M059J (cell line): ENCODE data around the gene ECSCR. TPM values are rescaled to one million over a fixed set of nuclear protein-coding genes. Genes with fewer than 3 reads are reported as not detected.

Experiments
- DNase-seq: peaks from one replicate; pipeline ENCODE4 v3.0.0-alpha.2; 2012; ENCODE audit warnings: low read depth
- total RNA-seq: library from RNA; depleted of rRNA; stranded (reverse); fragments of >200 nt; shearing (Covaris generic); gene quantifications from 2 replicates; pipeline ENCODE4 v1.2.3, GENCODE V29; 2014

The ECSCR gene
- total RNA-seq, 1 experiment from 2014 or later = 2.4 TPM

- peak; percentile 74 for DNase-seq
Measured at GRCh38 chr5:139474890-139475791, 12.6 kb upstream of the ECSCR start.

DNA sequence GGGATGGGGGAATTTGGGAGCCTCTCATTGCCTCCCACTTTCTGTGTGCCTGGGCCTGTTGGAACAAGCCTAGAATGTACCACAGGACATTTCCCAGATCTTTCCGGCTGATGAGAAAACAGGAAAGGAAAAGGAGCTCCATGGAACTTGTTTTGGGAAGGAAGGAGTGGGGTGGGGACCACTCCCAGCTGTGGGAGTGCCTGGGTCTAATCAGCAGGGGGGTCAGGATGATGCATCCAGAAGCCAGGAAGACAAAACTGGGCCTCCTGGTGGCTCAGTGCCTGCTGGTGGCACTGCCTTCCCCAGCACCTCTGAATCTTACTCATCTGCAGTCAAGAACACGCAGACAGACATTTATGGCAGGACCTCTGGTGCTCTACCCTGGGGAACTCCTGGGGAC lies 11.0 kb upstream of the ECSCR start:
- DNase-seq = peak; percentile 27

DNA sequence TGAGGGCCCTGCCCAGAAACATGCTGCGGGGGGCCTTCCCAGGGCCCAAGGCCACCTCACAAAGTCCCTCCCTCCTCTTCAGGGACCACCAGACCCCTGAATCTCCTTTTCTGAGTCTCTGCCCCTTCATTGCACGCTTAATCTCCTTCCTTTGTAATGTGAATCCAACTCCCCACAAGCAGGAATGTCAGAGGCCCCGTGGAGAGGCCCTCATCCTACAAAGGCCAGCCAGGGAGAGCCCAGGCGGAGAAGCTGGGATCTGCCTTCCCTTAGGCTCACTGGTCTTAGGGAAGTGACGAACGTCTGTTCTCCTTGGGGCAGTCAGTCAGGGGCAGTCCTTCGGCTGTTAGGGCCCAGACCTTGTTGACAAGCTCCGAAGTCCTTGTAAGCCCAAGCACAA lies 10.6 kb upstream of the ECSCR start:
- DNase-seq = no peak

DNA sequence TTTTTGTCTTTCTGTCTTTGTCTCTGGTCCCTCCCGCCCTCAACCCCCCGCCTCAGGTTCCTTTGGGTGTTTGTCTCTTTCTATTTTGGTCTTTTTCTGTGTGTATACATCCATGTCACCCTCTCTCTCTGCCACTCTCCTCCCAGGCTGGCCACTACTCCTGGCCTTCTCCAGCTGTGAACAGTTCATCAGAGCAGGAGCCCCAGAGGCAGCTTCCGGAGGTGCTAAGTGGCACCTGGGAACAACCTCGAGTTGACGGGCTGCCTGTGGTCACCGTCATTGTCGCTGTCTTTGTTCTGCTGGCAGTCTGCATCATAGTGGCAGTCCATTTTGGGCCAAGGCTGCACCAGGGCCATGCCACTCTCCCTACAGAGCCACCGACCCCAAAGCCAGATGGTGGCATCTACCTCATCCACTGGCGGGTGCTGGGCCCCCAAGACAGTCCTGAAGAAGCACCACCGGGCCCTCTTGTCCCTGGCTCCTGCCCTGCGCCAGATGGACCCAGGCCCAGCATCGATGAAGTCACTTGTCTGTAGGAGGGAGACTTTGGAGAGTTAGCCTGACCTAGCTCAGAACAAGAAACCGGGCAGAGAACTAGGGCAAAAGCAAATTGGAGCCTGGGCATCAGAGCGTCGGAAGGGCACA lies 10.0 kb upstream of the ECSCR start:
- DNase-seq = no peak

DNA sequence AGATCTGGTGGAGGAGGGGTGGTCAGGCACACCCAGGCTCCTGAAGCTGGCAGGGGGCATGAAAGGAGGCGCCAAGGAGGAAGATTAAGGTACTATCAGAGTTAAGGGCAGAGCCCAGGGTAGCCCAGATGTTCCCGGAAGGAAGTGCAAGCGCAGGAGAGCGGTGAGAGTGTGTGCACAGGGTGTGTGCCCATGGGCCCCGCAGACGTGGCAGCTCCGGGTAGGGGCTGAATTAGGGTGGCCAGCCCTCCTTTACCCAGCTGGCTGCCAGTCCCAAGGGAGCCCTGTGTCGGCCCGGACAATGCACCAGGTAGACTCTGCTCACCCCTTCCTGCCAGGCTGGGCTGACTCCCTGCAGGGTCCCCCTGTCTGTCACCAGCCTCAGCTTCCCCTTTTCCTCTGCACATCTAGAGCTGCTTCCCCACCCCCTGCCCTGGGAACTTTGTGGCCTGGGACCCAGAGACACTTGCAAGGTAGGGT lies 8.3 kb upstream of the ECSCR start, which contains the start of gene SMIM33:
Gene SMIM33 (plus strand): TSS at position 184 of the 480 bp plus-strand sequence. CDS start 118 bp downstream, at position 302.
- DNase-seq = no peak

GRCh38 chr5:139468421-139468931 lies 5.9 kb upstream of the ECSCR start:
- DNase-seq = no peak

DNA sequence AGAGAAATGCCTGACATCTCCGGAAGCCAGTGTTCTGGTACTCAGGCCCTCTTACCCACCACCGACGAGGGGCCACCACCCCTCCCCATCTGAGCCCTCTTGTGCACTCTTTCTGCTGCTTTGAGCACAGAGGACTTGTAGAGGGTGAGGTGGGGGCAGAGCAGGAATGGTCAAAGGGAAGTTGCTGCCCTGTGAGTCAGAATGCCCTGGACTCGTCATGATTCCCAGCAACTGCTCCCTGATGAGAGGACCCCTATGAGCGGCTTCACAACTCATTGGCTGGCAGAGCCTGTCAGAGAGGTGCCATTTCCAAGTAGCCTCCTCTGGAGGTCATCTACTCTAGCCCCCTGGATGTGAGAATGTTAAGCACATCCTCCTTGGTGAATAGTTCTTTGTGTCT lies 845 bp downstream of the ECSCR start:
- DNase-seq = peak; percentile 82

DNA sequence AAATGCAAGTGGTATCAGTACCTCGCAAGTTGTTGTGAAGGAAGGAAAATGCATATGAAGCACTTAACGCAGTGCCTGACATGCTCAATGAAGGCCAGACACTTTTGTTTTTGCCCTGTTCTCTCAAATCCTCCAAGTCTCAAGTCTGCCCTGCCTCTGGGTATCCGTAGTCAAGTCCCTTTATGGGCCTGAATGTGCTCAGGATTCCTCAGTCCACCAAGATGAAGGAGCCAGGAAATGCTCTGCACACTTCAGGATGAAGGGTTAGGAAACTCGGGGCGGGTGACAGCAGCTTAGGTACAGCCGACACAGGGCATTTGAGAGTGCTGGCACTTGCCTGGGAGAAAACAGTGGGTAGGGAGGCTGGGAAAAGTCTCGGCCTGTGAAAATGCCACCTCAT lies 1.4 kb downstream of the ECSCR start:
- DNase-seq = no peak

DNA sequence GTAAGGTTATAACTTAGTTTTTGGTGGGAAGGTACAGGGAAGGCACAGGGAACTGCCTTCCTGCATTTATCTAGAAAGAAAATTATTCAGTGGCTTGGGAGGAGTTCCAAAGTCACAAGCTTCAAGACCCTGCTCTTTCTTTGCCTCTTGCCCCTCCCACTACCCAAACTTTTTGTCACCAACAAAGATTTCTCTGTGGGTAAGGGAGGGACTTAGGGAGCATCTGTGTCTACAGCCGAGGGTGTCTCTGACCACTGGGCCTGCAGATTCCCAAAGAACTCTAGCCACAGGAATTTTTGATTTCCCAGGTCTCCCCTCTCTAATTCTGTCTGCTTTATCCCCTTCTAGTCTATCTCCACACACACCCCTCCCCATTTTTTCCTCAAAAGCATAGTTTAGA lies 2.1 kb downstream of the ECSCR start:
- DNase-seq = peak; percentile 42

DNA sequence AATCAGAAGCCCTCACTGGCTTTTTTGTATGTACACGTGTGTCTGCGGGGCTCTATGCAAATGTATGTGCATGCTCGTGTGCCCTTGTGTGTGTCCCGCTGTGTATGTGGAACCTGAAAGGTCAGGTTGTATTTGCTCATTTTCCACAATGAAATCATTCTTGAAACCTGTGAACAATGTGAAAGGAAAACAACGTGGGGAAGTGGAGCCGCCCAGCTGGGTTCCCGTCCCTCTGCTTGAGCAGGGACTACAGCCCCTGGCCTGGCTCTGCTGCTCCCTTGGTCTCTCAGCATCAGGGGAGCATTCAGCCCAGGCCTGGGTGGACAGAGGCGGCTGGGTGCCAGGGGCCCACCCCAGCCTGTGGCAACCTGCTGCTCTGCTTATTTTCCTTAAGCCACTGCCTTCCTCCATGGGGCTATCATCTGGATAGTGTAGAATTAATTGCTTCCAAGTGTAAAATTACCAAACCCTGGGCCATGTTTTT lies 3.0 kb downstream of the ECSCR start:
- no peak for DNase-seq

GRCh38 chr5:139458580-139459407 lies 3.7 kb downstream of the ECSCR start:
- peak; percentile 90 for DNase-seq

GRCh38 chr5:139457653-139458306 lies 4.8 kb downstream of the ECSCR start:
- DNase-seq = no peak

- DNase-seq = no peak
Measured at GRCh38 chr5:139457241-139457640, 5.3 kb downstream of the ECSCR start.

DNA sequence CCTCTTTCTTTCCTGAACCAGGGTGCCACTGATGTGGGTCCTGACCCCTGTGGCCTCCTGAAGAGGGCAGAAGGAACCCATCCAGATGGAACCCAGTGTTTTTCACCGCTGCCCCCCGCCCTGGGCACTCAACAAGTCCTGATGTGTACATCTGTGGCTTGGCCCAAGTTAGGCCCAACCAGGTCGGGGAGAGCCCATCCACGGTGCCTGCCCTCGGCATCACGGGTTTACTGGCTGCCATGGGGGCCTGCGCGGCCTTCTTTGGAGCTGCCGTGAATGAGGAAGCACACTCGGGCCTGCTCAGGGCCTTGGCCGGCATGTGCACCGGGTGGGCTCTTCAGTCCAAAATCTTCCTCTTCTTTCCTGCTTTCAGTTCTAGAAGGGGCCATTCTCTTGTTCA lies 5.8 kb downstream of the ECSCR start:
- no peak for DNase-seq

DNA sequence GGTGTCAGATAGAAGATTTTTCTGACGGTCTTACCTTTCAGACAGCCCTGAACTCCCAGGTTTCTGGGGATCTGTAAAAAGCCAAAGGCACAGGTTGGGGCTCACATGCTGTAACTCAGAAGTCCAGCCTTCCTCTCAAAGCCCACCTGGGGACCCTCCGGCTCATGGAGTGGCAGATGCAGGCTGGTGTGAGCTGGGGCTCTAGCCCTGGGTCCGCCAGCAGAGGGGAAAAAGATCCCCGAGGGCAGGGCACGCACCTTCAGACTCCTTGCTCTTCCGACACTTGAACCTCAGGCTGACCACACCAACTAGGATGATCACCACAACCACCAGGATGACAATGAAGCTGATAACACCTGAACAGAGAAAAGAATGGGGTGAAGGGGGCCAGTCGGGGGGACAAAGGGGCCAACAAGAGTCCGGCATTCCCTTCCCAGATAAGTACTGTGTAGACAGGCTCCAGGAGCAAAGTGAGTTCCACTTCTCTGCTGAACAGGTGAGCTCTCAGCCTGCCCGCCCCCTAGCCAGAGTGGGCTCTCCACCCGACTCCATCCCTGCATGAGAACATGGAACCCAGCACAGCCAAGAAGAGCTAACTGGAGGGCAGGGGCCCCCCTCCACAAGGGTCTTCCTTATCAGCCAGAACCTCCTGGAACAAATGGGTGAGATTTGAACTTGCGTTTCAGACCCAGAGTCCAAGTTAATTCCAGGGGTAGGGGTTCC lies 7.8 kb downstream of the ECSCR start:
- DNase-seq = no peak

GRCh38 chr5:139453683-139454567 lies 8.6 kb downstream of the ECSCR start:
- no peak for DNase-seq

- no peak for DNase-seq
Measured at GRCh38 chr5:139451878-139452660, 10.5 kb downstream of the ECSCR start.

DNA sequence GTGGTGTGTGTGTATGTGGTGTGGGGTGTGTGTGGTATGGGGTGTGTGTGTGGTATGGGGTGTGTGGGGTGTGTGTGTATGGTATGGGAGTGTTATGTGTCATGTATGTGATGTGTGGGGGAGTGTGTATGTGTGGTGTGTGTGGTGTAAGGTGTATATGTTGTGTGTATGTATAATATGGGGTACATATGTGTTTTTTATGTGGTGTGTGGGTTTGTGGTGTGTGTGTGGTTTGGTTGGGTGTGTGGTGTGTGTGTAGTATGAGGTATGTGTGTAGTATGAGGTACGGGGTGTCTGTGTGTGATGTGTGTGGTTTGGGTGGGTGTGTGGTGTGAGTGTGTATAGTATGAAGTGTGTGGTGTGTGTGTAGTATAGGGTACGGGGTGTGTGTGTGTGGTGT lies 11.4 kb downstream of the ECSCR start:
- DNase-seq = no peak
